OCI-LY1 (cell line): ENCODE measurements around the gene IPCEF1.

Source experiments
- H2AFZ ChIP-seq: fragments of 200-600 bp; sonication (generic), shearing (Covaris generic); 2 replicates; pipeline ENCODE4 v1.6.0; 2014; ENCODE audit warnings: antibody characterized with exemption, mild to moderate bottlenecking, low read length
- H3F3A ChIP-seq: fragments of 200-600 bp; sonication (generic), shearing (Covaris generic); 2 replicates; pipeline ENCODE4 v1.6.0; 2014; ENCODE audit warnings: mild to moderate bottlenecking, antibody characterized with exemption, low read length, moderate library complexity; ENCODE audit not compliant: insufficient read depth
- H3K27ac ChIP-seq: fragments of 200-600 bp; sonication (generic); 2 replicates; pipeline ENCODE4 v1.5.1; 2014; ENCODE audit warnings: low read length, mixed run types, mild to moderate bottlenecking, low read depth; ENCODE audit not compliant: poor library complexity, severe bottlenecking
- H3K27me3 ChIP-seq: fragments of 200-600 bp; sonication (generic); 2 replicates; pipeline ENCODE4 v1.6.0; 2014; ENCODE audit warnings: antibody characterized with exemption, mild to moderate bottlenecking, low read length, moderate library complexity; ENCODE audit not compliant: insufficient read depth
- H3K36me3 ChIP-seq: fragments of 200-600 bp; sonication (generic); 2 replicates; pipeline ENCODE4 v1.6.1; 2014; ENCODE audit warnings: mild to moderate bottlenecking, antibody characterized with exemption, low read length, moderate library complexity, mixed read lengths; ENCODE audit not compliant: insufficient read depth
- H3K4me1 ChIP-seq: fragments of 200-600 bp; sonication (generic); 2 replicates; pipeline ENCODE4 v1.5.1; 2014; ENCODE audit warnings: mild to moderate bottlenecking, low read length, moderate library complexity; ENCODE audit not compliant: insufficient read depth, severe bottlenecking
- H3K4me2 ChIP-seq: fragments of 200-600 bp; sonication (generic), shearing (Covaris generic); 2 replicates; pipeline ENCODE4 v1.6.1; 2014; ENCODE audit warnings: low read length
- H3K4me3 ChIP-seq: fragments of 200-600 bp; sonication (generic); 2 replicates; pipeline ENCODE4 v1.5.1; 2014; ENCODE audit warnings: low read length, low read depth, mild to moderate bottlenecking, mixed read lengths; ENCODE audit not compliant: poor library complexity, severe bottlenecking
- H3K79me2 ChIP-seq: fragments of 200-600 bp; shearing (Covaris generic); 2 replicates; pipeline ENCODE4 v1.6.1; 2016; ENCODE audit warnings: mixed run types, low read length, mixed read lengths; ENCODE audit not compliant: insufficient read depth
- H3K9ac ChIP-seq: fragments of 200-600 bp; sonication (generic), shearing (Covaris generic); 2 replicates; pipeline ENCODE4 v1.6.1; 2014; ENCODE audit warnings: mild to moderate bottlenecking, low read length, mixed read lengths
- H3K9me2 ChIP-seq: fragments of 200-600 bp; sonication (generic), shearing (Covaris generic); 2 replicates; pipeline ENCODE4 v1.6.1; 2014; ENCODE audit warnings: low read depth, mild to moderate bottlenecking, low read length, mixed read lengths
- H3K9me3 ChIP-seq: fragments of 200-600 bp; shearing (Covaris generic); 2 replicates; pipeline ENCODE4 v1.6.1; 2014; ENCODE audit warnings: low read length, mixed read lengths
- H4K20me1 ChIP-seq: fragments of 200-600 bp; sonication (generic), shearing (Covaris generic); 2 replicates; pipeline ENCODE4 v1.6.0; 2016; ENCODE audit warnings: mild to moderate bottlenecking, low read length; ENCODE audit not compliant: insufficient read depth
- CTCF ChIP-seq: fragments of 200-600 bp; sonication (generic), shearing (Covaris generic); IDR thresholded peaks from 2 replicates; pipeline ENCODE4 v1.5.1; 2017; ENCODE audit warnings: mild to moderate bottlenecking, antibody characterized with exemption, low read length, moderate library complexity, mixed read lengths
- EZH2 ChIP-seq: fragments of 200-600 bp; sonication (generic), shearing (Covaris generic); IDR thresholded peaks from 2 replicates; pipeline ENCODE4 v1.8.0; 2017; ENCODE audit warnings: borderline replicate concordance, mixed run types, mild to moderate bottlenecking, antibody characterized with exemption, low read length, moderate library complexity, mixed read lengths

IPCEF1 gene

GRCh38 chr6:154140743-154141142 is 215.9 kb downstream of the IPCEF1 start:
- Histone ChIP-seq H3K27me3 (no peaks in the 10 kb centered on the region), H3K4me1 (no peaks in the 10 kb centered on the region), H3K27ac (no peak overlapping the region), H2AFZ (no peak overlapping the region), H3K9ac (no peak overlapping the region), H3K4me2 (no peak overlapping the region), H4K20me1 (no peaks in the 10 kb centered on the region), H3K79me2 (no peaks in the 10 kb centered on the region), H3K4me3 (no peak overlapping the region), H3K36me3 (no peaks in the 10 kb centered on the region), H3F3A (no peaks in the 10 kb centered on the region), H3K9me3 (no peaks in the 10 kb centered on the region), H3K9me2 (no peaks in the 10 kb centered on the region)
- no peak for TF ChIP-seq EZH2
- TF ChIP-seq CTCF, result no peak

GRCh38 chr6:154139892-154140291 is 216.7 kb downstream of the IPCEF1 start:
- no peaks in the 10 kb centered on the region for H3K27me3 ChIP-seq
- no peak overlapping the region for H2AFZ ChIP-seq
- H3K79me2 ChIP-seq, result no peaks in the 10 kb centered on the region
- H3K4me2 ChIP-seq, result no peak overlapping the region
- H3K27ac ChIP-seq, result no peak overlapping the region
- no peaks in the 10 kb centered on the region for H3K36me3 ChIP-seq
- no peaks in the 10 kb centered on the region for H3K4me1 ChIP-seq
- H3K9ac ChIP-seq, result no peak overlapping the region
- H3F3A ChIP-seq, result no peaks in the 10 kb centered on the region
- no peaks in the 10 kb centered on the region for H3K9me3 ChIP-seq
- no peaks in the 10 kb centered on the region for H4K20me1 ChIP-seq
- H3K4me3 ChIP-seq, result no peak overlapping the region
- H3K9me2 ChIP-seq, result no peaks in the 10 kb centered on the region
- no peak for TF ChIP-seq EZH2
- no peak for TF ChIP-seq CTCF

- no peak overlapping the region for H3K4me3 ChIP-seq
- no peak overlapping the region for H3K9ac ChIP-seq
- no peaks in the 10 kb centered on the region for H3K4me1 ChIP-seq
- no peak overlapping the region for H2AFZ ChIP-seq
- TF ChIP-seq CTCF (no peak), EZH2 (no peak)
- no peaks in the 10 kb centered on the region for H3K79me2 ChIP-seq
- H3K27me3 ChIP-seq, result no peaks in the 10 kb centered on the region
- H3K4me2 ChIP-seq, result no peak overlapping the region
- no peaks in the 10 kb centered on the region for H3K9me3 ChIP-seq
- H3F3A ChIP-seq, result no peaks in the 10 kb centered on the region
- no peaks in the 10 kb centered on the region for H3K36me3 ChIP-seq
- no peaks in the 10 kb centered on the region for H3K9me2 ChIP-seq
- H4K20me1 ChIP-seq, result no peaks in the 10 kb centered on the region
- no peak overlapping the region for H3K27ac ChIP-seq
These were observed 217.8 kb downstream of the IPCEF1 start for GRCh38 chr6:154138793-154139192.
